ENCODE data around the gene INHA.

GRCh38 chr2:219536967-219537366, 35.1 kb upstream of the INHA start:
- TF ChIP-seq CTCF (IDR thresholded peaks at IDR 0.05; ENCODE audit: insufficient read depth, low read depth, low read length) (no peak), EZH2 (IDR thresholded peaks at IDR 0.05; ENCODE audit: insufficient read depth, low read length) (no peak)

All from astrocyte (in vitro differentiated cells and primary cell).